CD14-positive monocyte (primary cell): ENCODE measurements around the gene CTNS. TPM values are rescaled to one million over a fixed set of nuclear protein-coding genes. Genes with fewer than 3 reads are reported as not detected.

ENCODE experiments used
- DNase-seq, 3 donors: peaks; one replicate each; pipeline ENCODE4 v3.0.0-alpha.2; 2011 to 2022
- H2AFZ ChIP-seq: 2 replicates; pipeline ENCODE4 v1.6.0; 2012; ENCODE audit warnings: mild to moderate bottlenecking, low read depth, low read length, inconsistent platforms; ENCODE audit not compliant: insufficient read depth, poor library complexity, severe bottlenecking
- H3K27ac ChIP-seq, 2 donors: 1 replicate in 1 of 2; 2 replicates in 1 of 2; pipeline ENCODE4 v1.5.1; 2012 to 2013; ENCODE audit warnings: low read length in 2 of 2, control low read depth in 1 of 2, inconsistent platforms in 1 of 2, low read depth in 1 of 2, mild to moderate bottlenecking in 1 of 2
- H3K27me3 ChIP-seq, 2 donors: one replicate each; pipeline versions ENCODE4 v1.6.0 to v1.6.1; 2011 to 2013; ENCODE audit warnings: low read length in 2 of 2; ENCODE audit not compliant: control insufficient read depth in 2 of 2, insufficient read depth in 2 of 2
- H3K36me3 ChIP-seq, 2 donors: replicated peaks in 1 of 2; 1 replicate in 1 of 2; 2 replicates in 1 of 2; pipeline versions ENCODE4 v1.5.1 to v1.6.1; 2012 to 2013; ENCODE audit warnings: low read length in 2 of 2, control low read depth in 1 of 2, inconsistent platforms in 1 of 2, mild to moderate bottlenecking in 1 of 2; ENCODE audit not compliant: insufficient read depth in 2 of 2, control insufficient read depth in 1 of 2
- H3K4me1 ChIP-seq, 2 donors: 1 replicate in 1 of 2; 2 replicates in 1 of 2; pipeline versions ENCODE4 v1.5.1 to v1.6.1; 2012 to 2013; ENCODE audit warnings: low read length in 2 of 2, control low read depth in 1 of 2, inconsistent platforms in 1 of 2, mild to moderate bottlenecking in 1 of 2, moderate library complexity in 1 of 2; ENCODE audit not compliant: insufficient read depth in 2 of 2, control insufficient read depth in 1 of 2
- H3K4me2 ChIP-seq: replicated peaks from 2 replicates; pipeline ENCODE3; 2012; ENCODE audit warnings: low read length, moderate library complexity, mild to moderate bottlenecking; ENCODE audit not compliant: poor library complexity, severe bottlenecking; ENCODE audit errors: extremely low read depth
- H3K4me3 ChIP-seq, 3 experiments: fragments of 200-600 bp in 1 of 3; sonication (generic) in 1 of 3; replicated peaks in 1 of 3; 1 replicate in 2 of 3; 2 replicates in 1 of 3; pipeline ENCODE4 v1.5.1; 2011 to 2013; ENCODE audit warnings: low read length in 3 of 3, mild to moderate bottlenecking in 3 of 3, control low read depth in 2 of 3, low read depth in 2 of 3, inconsistent platforms in 1 of 3, moderate library complexity in 1 of 3
- H3K79me2 ChIP-seq: 2 replicates; pipeline ENCODE4 v1.6.0; 2012; ENCODE audit warnings: mild to moderate bottlenecking, control low read depth, inconsistent platforms, low read length, moderate library complexity; ENCODE audit not compliant: insufficient read depth
- H3K9ac ChIP-seq: 2 replicates; pipeline ENCODE4 v1.6.0; 2017; ENCODE audit warnings: low read length, mild to moderate bottlenecking; ENCODE audit not compliant: insufficient read depth, poor library complexity, severe bottlenecking
- H3K9me3 ChIP-seq, 2 donors: replicated peaks in 1 of 2; 1 replicate in 1 of 2; 2 replicates in 1 of 2; pipeline versions ENCODE4 v1.5.1 to v1.6.1; 2012 to 2013; ENCODE audit warnings: low read length in 2 of 2, control low read depth in 1 of 2; ENCODE audit not compliant: control insufficient read depth in 1 of 2, insufficient read depth in 1 of 2
- H4K20me1 ChIP-seq: 2 replicates; pipeline ENCODE4 v1.6.0; 2012; ENCODE audit warnings: mild to moderate bottlenecking, low read length, control low read depth, moderate library complexity; ENCODE audit not compliant: insufficient read depth
- H3K27ac Mint-ChIP-seq, 7 donors: one replicate each; pipeline ENCODE4 v1.8.0; 2020; ENCODE audit warnings: mild to moderate bottlenecking in 7 of 7, mixed read lengths in 7 of 7, moderate library complexity in 6 of 7, inconsistent platforms in 2 of 7
- H3K27me3 Mint-ChIP-seq, 3 donors: one replicate each; pipeline ENCODE4 v1.8.0; 2021 to 2022; ENCODE audit warnings: low read depth in 3 of 3, mild to moderate bottlenecking in 3 of 3, mixed read lengths in 3 of 3, moderate library complexity in 3 of 3, inconsistent platforms in 1 of 3
- H3K36me3 Mint-ChIP-seq, 2 donors: one replicate each; pipeline ENCODE4 v1.8.0; 2020; ENCODE audit warnings: mixed read lengths in 2 of 2, inconsistent platforms in 1 of 2, mild to moderate bottlenecking in 1 of 2
- H3K4me1 Mint-ChIP-seq: one replicate; pipeline ENCODE4 v1.8.0; 2020; ENCODE audit warnings: mild to moderate bottlenecking, mixed read lengths
- H3K4me3 Mint-ChIP-seq, 2 donors: one replicate each; pipeline ENCODE4 v1.8.0; 2020; ENCODE audit warnings: mild to moderate bottlenecking in 2 of 2, mixed read lengths in 2 of 2, moderate library complexity in 1 of 2
- H3K9me3 Mint-ChIP-seq, 7 donors: one replicate each; pipeline ENCODE4 v1.8.0; 2020 to 2022; ENCODE audit warnings: mixed read lengths in 7 of 7, mild to moderate bottlenecking in 6 of 7, moderate library complexity in 6 of 7, inconsistent platforms in 2 of 7
- WGBS: methylation state at CpG from one replicate; pipeline ENCODE4 v1.1.5; 2013; ENCODE audit warnings: missing lambda C conversion rate; ENCODE audit not compliant: insufficient coverage; 5-methylcytosine and 5-hydroxymethylcytosine counted together
- intact Hi-C, 2 donors: fragments of 100-400 bp; cut with micrococcal nuclease; formaldehyde crosslinking; loops; one replicate each; pipeline versions ENCODE4 v1.15.0 to v1.15.1; 2023
- polyA plus RNA-seq, 3 donors: library from polyadenylated mRNA; depleted of rRNA in 1 of 3; unstranded in 2 of 3; stranded (reverse) in 1 of 3; fragments of 300-500 nt in 2 of 3; fragments of >200 nt in 1 of 3; fragmentation: Illumina TruSeq in 2 of 3; gene quantifications; 1 replicate in 2 of 3; 2 replicates in 1 of 3; pipeline ENCODE4 v1.2.3, GENCODE V29; 2012 to 2021
- TF ChIP-seq, protein P1 (sequence below): fragments of 200-600 bp; IDR thresholded peaks from one replicate; pipeline ENCODE4 v1.8.0; 2022; ENCODE audit warnings: antibody characterized with exemption, mild to moderate bottlenecking

The CTNS gene
- polyA plus RNA-seq, 3 donors, result 11.6 to 11.8 (median 11.7) TPM

DNA sequence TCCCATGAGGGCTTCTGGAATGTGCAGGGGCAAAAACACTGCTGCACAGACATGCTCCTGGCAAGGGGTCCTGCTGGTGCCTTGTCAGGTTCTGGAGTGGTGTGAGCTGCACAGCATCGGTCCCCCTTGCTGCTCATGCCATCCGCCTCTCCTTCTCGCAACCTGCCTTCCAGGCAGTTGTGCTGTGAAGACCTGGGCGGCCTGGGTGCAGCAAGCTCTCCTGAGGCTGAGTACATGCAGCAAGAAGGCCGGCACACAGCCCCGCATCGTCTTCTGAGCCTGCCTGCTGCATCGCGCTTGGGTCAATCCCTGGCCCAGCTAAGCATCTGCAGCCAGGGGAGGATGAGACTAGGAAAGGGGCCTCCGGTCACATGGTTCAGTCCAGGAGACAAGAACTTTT lies 26.9 kb upstream of the CTNS start:
- no peak overlapping the region for H3K27ac ChIP-seq
- peaks cover 0 to 1% (median 0%) of the 10 kb centered on the region in 3 donors for H3K27me3 Mint-ChIP-seq
- no peaks in the 10 kb centered on the region for H4K20me1 ChIP-seq
- H3K9me3 ChIP-seq, result no peaks in the 10 kb centered on the region
- no peaks in the 10 kb centered on the region for H3K79me2 ChIP-seq
- no peak overlapping the region for H3K4me3 ChIP-seq
- intact Hi-C loops, result no loop called here
- H3K36me3 ChIP-seq, result peaks cover 38 to 68% of the 10 kb centered on the region in 2 donors
- no peak overlapping the region for H3K4me3 Mint-ChIP-seq
- H3K27ac Mint-ChIP-seq, result no peak overlapping the region
- DNase-seq, result no peak
- peaks cover 43 to 63% of the 10 kb centered on the region in 2 donors for H3K36me3 Mint-ChIP-seq
- no peaks in the 10 kb centered on the region for H3K4me1 ChIP-seq
- no peaks in the 10 kb centered on the region for H3K4me1 Mint-ChIP-seq
- TF ChIP-seq, protein P1, sequence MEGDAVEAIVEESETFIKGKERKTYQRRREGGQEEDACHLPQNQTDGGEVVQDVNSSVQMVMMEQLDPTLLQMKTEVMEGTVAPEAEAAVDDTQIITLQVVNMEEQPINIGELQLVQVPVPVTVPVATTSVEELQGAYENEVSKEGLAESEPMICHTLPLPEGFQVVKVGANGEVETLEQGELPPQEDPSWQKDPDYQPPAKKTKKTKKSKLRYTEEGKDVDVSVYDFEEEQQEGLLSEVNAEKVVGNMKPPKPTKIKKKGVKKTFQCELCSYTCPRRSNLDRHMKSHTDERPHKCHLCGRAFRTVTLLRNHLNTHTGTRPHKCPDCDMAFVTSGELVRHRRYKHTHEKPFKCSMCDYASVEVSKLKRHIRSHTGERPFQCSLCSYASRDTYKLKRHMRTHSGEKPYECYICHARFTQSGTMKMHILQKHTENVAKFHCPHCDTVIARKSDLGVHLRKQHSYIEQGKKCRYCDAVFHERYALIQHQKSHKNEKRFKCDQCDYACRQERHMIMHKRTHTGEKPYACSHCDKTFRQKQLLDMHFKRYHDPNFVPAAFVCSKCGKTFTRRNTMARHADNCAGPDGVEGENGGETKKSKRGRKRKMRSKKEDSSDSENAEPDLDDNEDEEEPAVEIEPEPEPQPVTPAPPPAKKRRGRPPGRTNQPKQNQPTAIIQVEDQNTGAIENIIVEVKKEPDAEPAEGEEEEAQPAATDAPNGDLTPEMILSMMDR, result no peak
- H3K27me3 ChIP-seq, result no peaks in the 10 kb centered on the region
- H2AFZ ChIP-seq, result no peak overlapping the region
- no peak overlapping the region for H3K9ac ChIP-seq
- 95% methylated on average over 10 of the region's 10 CpGs for WGBS
- H3K9me3 Mint-ChIP-seq, result no peaks in the 10 kb centered on the region
- no peak overlapping the region for H3K4me2 ChIP-seq

DNA sequence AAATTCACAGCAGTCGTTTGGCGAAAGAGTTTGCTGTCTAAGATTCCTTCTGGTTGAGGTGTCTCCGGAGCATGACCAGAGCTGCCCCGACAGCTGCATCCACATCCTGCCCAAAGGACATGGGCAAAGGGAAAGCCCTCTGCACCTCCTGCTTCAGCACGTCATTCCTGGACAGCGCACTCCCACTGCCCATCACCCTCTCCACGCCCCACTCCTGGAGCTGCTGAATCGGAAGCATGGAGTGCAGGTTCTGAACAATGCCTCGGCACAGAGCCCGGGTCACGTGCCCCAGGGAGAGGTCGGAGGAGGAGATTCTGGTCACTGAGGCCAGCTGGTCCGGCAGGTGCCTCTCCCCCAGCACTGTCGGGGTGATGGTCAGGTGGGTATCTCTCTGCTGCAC lies 26.0 kb upstream of the CTNS start:
- no peak overlapping the region for H3K4me3 ChIP-seq
- DNase-seq, result no peak
- Mint-ChIP-seq H3K27me3 (peaks cover 0 to 1% (median 0%) of the 10 kb centered on the region in 3 donors), H3K4me1 (no peaks in the 10 kb centered on the region), H3K36me3 (peaks cover 47 to 72% of the 10 kb centered on the region in 2 donors), H3K9me3 (no peaks in the 10 kb centered on the region), H3K27ac (no peak overlapping the region), H3K4me3 (no peak overlapping the region)
- no peaks in the 10 kb centered on the region for H4K20me1 ChIP-seq
- H3K27ac ChIP-seq, result no peak overlapping the region
- H3K27me3 ChIP-seq, result no peaks in the 10 kb centered on the region
- H3K36me3 ChIP-seq, result peaks cover 46 to 76% of the 10 kb centered on the region in 2 donors
- H3K4me2 ChIP-seq, result no peak overlapping the region
- TF ChIP-seq, protein P1, result no peak
- H3K79me2 ChIP-seq, result no peaks in the 10 kb centered on the region
- no peak overlapping the region for H3K9ac ChIP-seq
- intact Hi-C loops, result no loop called here
- no peaks in the 10 kb centered on the region for H3K4me1 ChIP-seq
- WGBS, result 95% methylated on average over 14 of the region's 14 CpGs
- no peaks in the 10 kb centered on the region for H3K9me3 ChIP-seq
- H2AFZ ChIP-seq, result no peak overlapping the region
